T-cell (primary cell): ENCODE results near the gene IPO13. TPM values are rescaled to one million over a fixed set of nuclear protein-coding genes. Genes with fewer than 3 reads are reported as not detected.
A peak's percentile ranks its signal among the peaks of the same experiment; 100 is the strongest.

Experiments used
- ATAC-seq, 4 experiments: fragments of 200-7000 bp in 3 of 4; fragments of 150-1000 bp in 1 of 4; cut with Tn5 transposase; replicated peaks in 1 of 4; 1 replicate in 3 of 4; 2 replicates in 1 of 4; pipeline ENCODE4 v1.10.0; 2021; ENCODE audit warnings: moderate library complexity in 3 of 4, mild to moderate bottlenecking in 2 of 4, moderate number of reproducible peaks in 1 of 4
- CTCF ChIA-PET, 2 donors: fragments of 300-600 bp; sonication (Branson Sonifier 250); formaldehyde crosslinking; loops; one replicate each; lab custom pipeline; 2022; ENCODE audit warnings: antibody characterized with exemption in 2 of 2; lab: Charles Lee
- POLR2A ChIA-PET, 2 donors: fragments of 300-600 bp; sonication (Branson Sonifier 250); formaldehyde crosslinking; loops; one replicate each; lab custom pipeline; 2022; ENCODE audit warnings: antibody characterized with exemption in 2 of 2; lab: Charles Lee
- DNase-seq, 35 experiments: peaks; one replicate each; pipeline versions ENCODE4 v3.0.0 to v3.0.0-alpha.2; 2013 to 2023
- H3K27ac ChIP-seq: one replicate; pipeline ENCODE4 v1.5.1; 2013; ENCODE audit warnings: low read length
- H3K27me3 ChIP-seq, 2 experiments: replicated peaks in 1 of 2; 1 replicate in 1 of 2; 2 replicates in 1 of 2; pipeline versions ENCODE4 v1.6.1 to v1.7.0; 2013; ENCODE audit warnings: low read length in 1 of 2, mixed read lengths in 1 of 2; ENCODE audit not compliant: control insufficient read depth in 2 of 2, insufficient read depth in 2 of 2; ENCODE audit errors: extremely low read depth in 1 of 2
- H3K36me3 ChIP-seq, 2 donors: 1 replicate in 1 of 2; 2 replicates in 1 of 2; pipeline versions ENCODE4 v1.6.1 to v1.7.0; 2013; ENCODE audit warnings: low read length in 1 of 2; ENCODE audit not compliant: control insufficient read depth in 2 of 2, insufficient read depth in 1 of 2; ENCODE audit errors: extremely low read depth in 1 of 2
- H3K4me1 ChIP-seq, 2 experiments: 1 replicate in 1 of 2; 2 replicates in 1 of 2; pipeline versions ENCODE4 v1.6.1 to v1.7.0; 2013; ENCODE audit warnings: low read length in 2 of 2, mixed read lengths in 1 of 2; ENCODE audit not compliant: insufficient read depth in 2 of 2, control insufficient read depth in 1 of 2; ENCODE audit errors: extremely low read depth in 1 of 2
- H3K4me3 ChIP-seq, 2 donors: 1 replicate in 1 of 2; 2 replicates in 1 of 2; pipeline versions ENCODE4 v1.5.1 to v1.7.0; 2013; ENCODE audit warnings: mild to moderate bottlenecking in 2 of 2, low read length in 1 of 2, moderate library complexity in 1 of 2; ENCODE audit not compliant: control insufficient read depth in 1 of 2; ENCODE audit errors: extremely low read depth in 1 of 2
- H3K9me3 ChIP-seq: 2 replicates; pipeline ENCODE4 v1.7.0; 2013
- H3K27ac Mint-ChIP-seq, 2 donors: one replicate each; pipeline ENCODE4 v1.8.0; 2020 to 2021; ENCODE audit warnings: mild to moderate bottlenecking in 2 of 2, mixed read lengths in 2 of 2
- H3K27me3 Mint-ChIP-seq, 2 donors: one replicate each; pipeline ENCODE4 v1.8.0; 2021 to 2022; ENCODE audit warnings: mixed read lengths in 2 of 2
- H3K36me3 Mint-ChIP-seq: one replicate; pipeline ENCODE4 v1.8.0; 2021; ENCODE audit warnings: mixed read lengths
- H3K4me1 Mint-ChIP-seq, 3 donors: one replicate each; pipeline ENCODE4 v1.8.0; 2020 to 2022; ENCODE audit warnings: mixed read lengths in 3 of 3, mild to moderate bottlenecking in 1 of 3
- H3K4me3 Mint-ChIP-seq, 3 donors: one replicate each; pipeline ENCODE4 v1.8.0; 2020 to 2022; ENCODE audit warnings: mild to moderate bottlenecking in 3 of 3, mixed read lengths in 3 of 3, moderate library complexity in 3 of 3
- H3K9me3 Mint-ChIP-seq, 3 donors: one replicate each; pipeline ENCODE4 v1.8.0; 2020 to 2022; ENCODE audit warnings: mixed read lengths in 3 of 3
- WGBS: methylation state at CpG from one replicate; pipeline ENCODE4 v1.1.5; 2013; ENCODE audit warnings: missing lambda C conversion rate; ENCODE audit not compliant: insufficient coverage; 5-methylcytosine and 5-hydroxymethylcytosine counted together
- total RNA-seq, 35 experiments: library from RNA in 6 of 35; stranded (reverse) in 6 of 35; fragments of 120-200 nt in 1 of 35; gene quantifications; one replicate each; pipeline versions ENCODE4 v1.2.1 to v1.2.4 and lab custom pipeline; 2013 to 2026

IPO13 gene
- total RNA-seq, 5 donors from 2014 or later (not counting 1 experiment from before 2014, with no cell fraction given) = 15.3 to 24.3 (median 22.1) TPM

DNA sequence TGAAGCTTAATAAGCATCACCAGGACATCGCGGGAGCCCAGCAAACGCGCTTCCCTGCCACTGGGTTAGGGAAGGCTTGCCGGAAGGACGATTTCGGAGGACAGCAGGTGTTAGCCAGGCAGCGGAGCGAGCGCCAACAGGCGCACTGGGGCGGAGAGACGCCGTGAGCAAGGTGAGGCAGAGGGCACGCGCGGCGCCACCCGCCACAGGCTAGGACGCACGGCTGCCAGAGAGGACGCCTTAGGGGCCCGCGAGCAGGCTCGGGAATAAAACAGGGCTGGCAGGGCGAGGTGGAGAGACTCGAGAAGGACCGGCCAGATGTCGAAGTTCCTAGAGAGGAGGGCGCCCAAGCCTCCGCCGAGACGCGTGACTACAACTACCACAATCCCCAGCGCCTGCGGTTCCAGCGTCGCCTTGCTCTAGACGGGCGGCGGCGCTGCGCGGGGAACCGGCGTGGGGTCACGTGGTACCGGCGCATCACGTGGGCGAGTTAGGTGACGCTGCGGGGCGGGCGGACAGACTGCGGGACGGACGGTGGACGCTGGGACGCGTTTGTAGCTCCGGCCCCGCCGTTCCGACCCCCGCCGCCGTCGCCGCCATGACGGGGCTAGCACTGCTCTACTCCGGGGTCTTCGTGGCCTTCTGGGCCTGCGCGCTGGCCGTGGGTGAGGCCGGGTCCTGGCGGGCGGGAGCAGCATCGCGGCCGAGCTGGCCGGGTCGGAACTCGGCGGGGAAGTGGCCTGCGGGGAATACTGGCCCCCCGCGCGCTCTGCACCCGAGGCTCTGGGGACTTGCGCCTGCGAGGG, 27.9 kb downstream of the IPO13 start, which contains the start of gene ATP6V0B:
Gene ATP6V0B (plus strand): TSS at position 518 of the 806 bp plus-strand sequence. CDS start 81 bp downstream, at position 599.
- under 1% methylated on average over 85 of the region's 93 CpGs for WGBS
- Mint-ChIP-seq H3K9me3 (no peaks in the 10 kb centered on the region), H3K4me1 (peaks cover 57 to 65% (median 58%) of the 10 kb centered on the region in 3 donors), H3K27ac (peak within 1 kb of the TSS; percentile 94 to 97), H3K4me3 (peak within 1 kb of the TSS; percentile 88 to 90 (median 88)), H3K27me3 (no peaks in the 10 kb centered on the region), H3K36me3 (peaks cover 26% of the 10 kb centered on the region)
- Histone ChIP-seq H3K9me3 (no peaks in the 10 kb centered on the region), H3K27me3 (peaks cover 0 to 11% of the 10 kb centered on the region in 2 experiments), H3K27ac (peak within 1 kb of the TSS; percentile 80), H3K4me3 (peak within 1 kb of the TSS; percentile 91 to 99), H3K4me1 (peaks cover 18 to 61% of the 10 kb centered on the region in 2 experiments), H3K36me3 (peaks cover 3 to 41% of the 10 kb centered on the region in 2 donors)
- CTCF ChIA-PET = interaction anchor here in 1 of 2 donors (1.1 kb wide), 1 partner anchor 29 kb away, joined by 3 read pairs; no protein-coding TSS in a partner anchor
- ATAC-seq (peak; percentile 78 to 82 (median 80)), DNase-seq (peak; percentile 80 to 96 (median 91))
- POLR2A ChIA-PET = interaction anchor here in 1 of 2 donors (0.5 to 0.6 kb wide), 2 partner anchors 14 to 38 kb away, joined by 5 to 6 read pairs; no protein-coding TSS in a partner anchor

DNA sequence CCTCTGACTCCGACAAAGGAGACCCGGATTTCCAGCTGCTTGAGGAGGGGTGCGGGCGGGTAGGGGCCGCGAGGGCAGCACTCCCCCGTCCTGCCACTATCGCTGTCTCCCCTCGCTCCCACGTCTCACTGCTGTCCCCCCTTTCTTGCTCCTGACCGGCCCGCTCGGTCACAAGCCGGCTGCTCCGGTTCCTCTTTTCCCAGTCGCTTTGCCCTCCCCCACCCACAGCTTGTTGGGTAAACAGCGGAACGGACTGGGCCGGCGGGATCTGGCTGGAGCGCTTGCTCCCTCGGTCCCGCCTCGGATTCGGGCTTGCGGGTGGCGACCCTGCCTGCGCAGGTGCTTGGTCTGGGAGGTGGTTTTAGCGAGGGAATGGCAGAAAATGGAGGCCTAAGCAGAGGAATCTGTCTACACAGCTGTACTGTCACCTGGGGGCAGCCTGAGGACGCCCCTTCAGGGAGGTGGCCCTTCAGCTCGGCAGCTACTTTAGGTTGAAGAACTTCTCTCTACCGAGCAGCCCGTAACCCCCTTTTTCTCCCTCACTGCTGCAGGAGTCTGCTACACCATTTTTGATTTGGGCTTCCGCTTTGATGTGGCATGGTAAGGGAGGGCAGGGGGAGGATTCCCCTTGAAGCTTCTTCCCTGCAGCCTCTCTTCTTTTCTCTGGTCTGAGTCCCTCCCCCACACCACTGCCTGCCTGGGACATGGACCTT, 28.7 kb downstream of the IPO13 start:
- peak overlapping the region; percentile 91 to 99 for H3K4me3 ChIP-seq
- H3K4me1 ChIP-seq = peaks cover 15 to 61% of the 10 kb centered on the region in 2 experiments
- H3K4me1 Mint-ChIP-seq = peaks cover 50 to 62% (median 56%) of the 10 kb centered on the region in 3 donors
- ChIA-PET CTCF (interaction anchor here in 1 of 2 donors (0.6 to 1.1 kb wide), 2 partner anchors 30 to 72 kb away, joined by 3 to 4 read pairs; no protein-coding TSS in a partner anchor), POLR2A (interaction anchor here (0.5 to 0.6 kb wide), 3 partner anchors 13 to 698 kb away, joined by 4 to 6 read pairs (median 5); no protein-coding TSS in a partner anchor)
- no peaks in the 10 kb centered on the region for H3K9me3 ChIP-seq
- H3K36me3 ChIP-seq = peaks cover 3 to 41% of the 10 kb centered on the region in 2 donors
- peaks cover 0 to 18% of the 10 kb centered on the region in 2 experiments for H3K27me3 ChIP-seq
- H3K27ac Mint-ChIP-seq = peak overlapping the region; percentile 68 to 75
- H3K4me3 Mint-ChIP-seq = peak overlapping the region; percentile 88 to 90 (median 88)
- under 1% methylated on average over 27 of the region's 34 CpGs for WGBS
- peaks cover 0 to under 1% of the 10 kb centered on the region in 2 donors for H3K27me3 Mint-ChIP-seq
- H3K27ac ChIP-seq = peak overlapping the region; percentile 80
- H3K36me3 Mint-ChIP-seq = peaks cover 26% of the 10 kb centered on the region
- peak in 3 of 4 experiments; percentile 2 to 22 (median 11) for ATAC-seq
- no peaks in the 10 kb centered on the region for H3K9me3 Mint-ChIP-seq
- DNase-seq = peak in 28 of 35 experiments; percentile 17 to 71 (median 36)

DNA sequence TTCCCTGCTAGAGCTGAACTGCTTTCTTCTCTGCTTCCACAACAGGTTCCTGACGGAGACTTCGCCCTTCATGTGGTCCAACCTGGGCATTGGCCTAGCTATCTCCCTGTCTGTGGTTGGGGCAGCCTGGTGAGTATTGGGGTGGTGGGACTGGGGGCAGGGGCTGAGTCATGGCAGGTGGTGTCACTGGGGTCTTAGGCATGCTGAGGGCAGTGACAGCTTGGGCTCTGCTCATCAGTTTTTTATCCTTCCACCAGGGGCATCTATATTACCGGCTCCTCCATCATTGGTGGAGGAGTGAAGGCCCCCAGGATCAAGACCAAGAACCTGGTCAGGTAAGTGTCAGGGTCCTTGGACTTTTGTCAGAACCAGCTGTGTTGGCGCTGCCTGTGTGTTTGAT, 29.3 kb downstream of the IPO13 start:
- Mint-ChIP-seq H3K4me1 (peaks cover 44 to 59% (median 53%) of the 10 kb centered on the region in 3 donors), H3K9me3 (no peaks in the 10 kb centered on the region), H3K36me3 (peaks cover 26% of the 10 kb centered on the region), H3K27me3 (peaks cover 0 to 5% of the 10 kb centered on the region in 2 donors), H3K27ac (peak overlapping the region; percentile 68 to 75), H3K4me3 (peak overlapping the region; percentile 88 to 90 (median 88))
- H3K36me3 ChIP-seq = peaks cover 3 to 39% of the 10 kb centered on the region in 2 donors
- H3K9me3 ChIP-seq = no peaks in the 10 kb centered on the region
- no peak for DNase-seq
- peaks cover 0 to 24% of the 10 kb centered on the region in 2 experiments for H3K27me3 ChIP-seq
- ChIA-PET POLR2A (no interaction called here), CTCF (interaction anchor here in 1 of 2 donors (0.6 kb wide), 1 partner anchor 71 kb away, joined by 4 read pairs; no protein-coding TSS in a partner anchor)
- no peak for ATAC-seq
- H3K4me1 ChIP-seq = peaks cover 13 to 56% of the 10 kb centered on the region in 2 experiments
- no peak overlapping the region for H3K27ac ChIP-seq
- WGBS = 100% methylated on average over 1 of the region's 4 CpGs
- peak overlapping the region; percentile 91 to 99 for H3K4me3 ChIP-seq

DNA sequence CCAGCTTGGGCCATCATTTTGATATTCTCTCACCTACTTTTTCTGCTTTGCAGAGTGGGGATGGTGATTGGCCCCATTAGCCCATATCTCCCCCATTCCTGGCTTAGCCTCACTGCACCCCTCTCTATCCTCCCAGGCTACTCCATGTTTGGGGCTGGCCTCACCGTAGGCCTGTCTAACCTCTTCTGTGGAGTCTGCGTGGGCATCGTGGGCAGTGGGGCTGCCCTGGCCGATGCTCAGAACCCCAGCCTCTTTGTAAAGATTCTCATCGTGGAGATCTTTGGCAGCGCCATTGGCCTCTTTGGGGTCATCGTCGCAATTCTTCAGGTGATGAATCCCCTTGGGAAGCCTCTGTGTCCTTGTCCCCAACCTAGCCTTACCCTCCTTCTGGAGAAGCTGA, 30.1 kb downstream of the IPO13 start:
- CTCF ChIA-PET = interaction anchor here (0.6 to 0.9 kb wide), 2 partner anchors 60 to 62 kb away, joined by 3 to 4 read pairs; no protein-coding TSS in a partner anchor
- peaks cover 0 to 5% of the 10 kb centered on the region in 2 donors for H3K27me3 Mint-ChIP-seq
- H3K9me3 Mint-ChIP-seq = no peaks in the 10 kb centered on the region
- Histone ChIP-seq H3K4me1 (peaks cover 13 to 48% of the 10 kb centered on the region in 2 experiments), H3K4me3 (peak overlapping the region in 1 of 2 donors; percentile 10), H3K9me3 (no peaks in the 10 kb centered on the region), H3K36me3 (peaks cover 3 to 34% of the 10 kb centered on the region in 2 donors), H3K27ac (no peak overlapping the region), H3K27me3 (peaks cover 0 to 28% of the 10 kb centered on the region in 2 experiments)
- H3K27ac Mint-ChIP-seq = no peak overlapping the region
- peaks cover 41 to 56% (median 51%) of the 10 kb centered on the region in 3 donors for H3K4me1 Mint-ChIP-seq
- no peak for DNase-seq
- peak overlapping the region; percentile 88 to 90 (median 88) for H3K4me3 Mint-ChIP-seq
- POLR2A ChIA-PET = no interaction called here
- 96% methylated on average over 8 of the region's 8 CpGs for WGBS
- peaks cover 25% of the 10 kb centered on the region for H3K36me3 Mint-ChIP-seq
- no peak for ATAC-seq

DNA sequence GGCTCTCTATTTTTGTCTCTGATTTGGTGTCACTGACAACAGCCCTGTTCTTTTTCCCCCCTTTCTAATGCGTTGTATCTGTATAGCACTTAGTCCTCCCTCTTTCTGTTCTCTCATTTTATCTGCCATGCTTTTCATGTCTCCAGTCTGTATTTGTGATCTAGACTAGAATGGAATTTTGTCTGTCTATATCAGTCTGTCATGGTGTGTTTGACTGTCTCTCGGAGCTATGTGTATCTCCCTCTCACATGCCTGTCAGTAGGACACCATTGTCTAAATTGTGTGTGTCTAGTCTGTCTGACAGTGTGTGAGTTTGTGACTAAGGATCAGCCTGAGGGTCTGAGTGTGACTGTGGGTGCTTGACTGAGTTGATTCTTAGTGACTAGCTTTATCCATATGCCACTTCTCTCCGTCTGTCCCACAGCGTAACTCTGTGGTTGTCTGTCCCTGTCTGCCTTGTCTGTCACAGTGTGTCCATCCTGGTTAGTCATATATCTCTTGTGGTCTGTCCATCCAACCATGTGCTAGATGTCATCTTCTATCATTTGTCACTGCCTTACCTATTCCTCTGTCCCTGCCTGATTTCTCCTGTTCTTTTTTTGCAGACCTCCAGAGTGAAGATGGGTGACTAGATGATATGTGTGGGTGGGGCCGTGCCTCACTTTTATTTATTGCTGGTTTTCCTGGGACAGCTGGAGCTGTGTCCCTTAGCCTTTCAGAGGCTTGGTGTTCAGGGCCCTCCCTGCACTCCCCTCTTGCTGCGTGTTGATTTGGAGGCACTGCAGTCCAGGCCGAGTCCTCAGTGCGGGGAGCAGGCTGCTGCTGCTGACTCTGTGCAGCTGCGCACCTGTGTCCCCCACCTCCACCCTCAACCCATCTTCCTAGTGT, 30.9 kb downstream of the IPO13 start:
- Mint-ChIP-seq H3K36me3 (peaks cover 20% of the 10 kb centered on the region), H3K27me3 (peaks cover 0 to 5% of the 10 kb centered on the region in 2 donors), H3K4me3 (peak overlapping the region; percentile 37 to 90 (median 88)), H3K9me3 (no peaks in the 10 kb centered on the region), H3K4me1 (peaks cover 41 to 56% (median 51%) of the 10 kb centered on the region in 3 donors), H3K27ac (peak overlapping the region in 1 of 2 donors; percentile 12)
- ChIA-PET POLR2A (no interaction called here), CTCF (interaction anchor here (0.6 to 0.9 kb wide), 2 partner anchors 59 to 62 kb away, joined by 3 to 4 read pairs; no protein-coding TSS in a partner anchor)
- Histone ChIP-seq H3K4me1 (peaks cover 13 to 48% of the 10 kb centered on the region in 2 experiments), H3K4me3 (no peak overlapping the region), H3K27ac (no peak overlapping the region), H3K9me3 (no peaks in the 10 kb centered on the region), H3K36me3 (peaks cover 3 to 27% of the 10 kb centered on the region in 2 donors), H3K27me3 (peaks cover 0 to 28% of the 10 kb centered on the region in 2 experiments)
- no peak for DNase-seq
- WGBS = 99% methylated on average over 4 of the region's 9 CpGs
- no peak for ATAC-seq
